ENCODE measurements around the gene ADARB2. TPM values are rescaled to one million over a fixed set of nuclear protein-coding genes. Genes with fewer than 3 reads are reported as not detected.

Gene ADARB2
- total and polyA plus RNA-seq, 2 experiments from 2014 or later, result 0.13 to 0.48 TPM

GRCh38 chr10:1602037-1602484 is 135.3 kb downstream of the ADARB2 start:
- H3K4me1 ChIP-seq (ENCODE audit: insufficient read depth), result peaks cover 9% of the 10 kb centered on the region
- H3K27me3 ChIP-seq, result no peaks in the 10 kb centered on the region
- no peak for DNase-seq (ENCODE audit: low spot score)
- no peak overlapping the region for H3K27ac ChIP-seq
- H3K9me2 ChIP-seq (replicated peaks; ENCODE audit: insufficient read depth), result no peaks in the 10 kb centered on the region
- H4K20me1 ChIP-seq (ENCODE audit: insufficient read depth, poor library complexity, severe bottlenecking), result no peaks in the 10 kb centered on the region
- H2AFZ ChIP-seq, result no peak overlapping the region
- no peak for TF ChIP-seq EZH2phosphoT487 (IDR thresholded peaks at IDR 0.05; ENCODE audit: low read depth, severe bottlenecking, unreplicated experiment)
- no peak for TF ChIP-seq EZH2 (IDR thresholded peaks at IDR 0.05; ENCODE audit: borderline replicate concordance)
- TF ChIP-seq, protein P1, sequence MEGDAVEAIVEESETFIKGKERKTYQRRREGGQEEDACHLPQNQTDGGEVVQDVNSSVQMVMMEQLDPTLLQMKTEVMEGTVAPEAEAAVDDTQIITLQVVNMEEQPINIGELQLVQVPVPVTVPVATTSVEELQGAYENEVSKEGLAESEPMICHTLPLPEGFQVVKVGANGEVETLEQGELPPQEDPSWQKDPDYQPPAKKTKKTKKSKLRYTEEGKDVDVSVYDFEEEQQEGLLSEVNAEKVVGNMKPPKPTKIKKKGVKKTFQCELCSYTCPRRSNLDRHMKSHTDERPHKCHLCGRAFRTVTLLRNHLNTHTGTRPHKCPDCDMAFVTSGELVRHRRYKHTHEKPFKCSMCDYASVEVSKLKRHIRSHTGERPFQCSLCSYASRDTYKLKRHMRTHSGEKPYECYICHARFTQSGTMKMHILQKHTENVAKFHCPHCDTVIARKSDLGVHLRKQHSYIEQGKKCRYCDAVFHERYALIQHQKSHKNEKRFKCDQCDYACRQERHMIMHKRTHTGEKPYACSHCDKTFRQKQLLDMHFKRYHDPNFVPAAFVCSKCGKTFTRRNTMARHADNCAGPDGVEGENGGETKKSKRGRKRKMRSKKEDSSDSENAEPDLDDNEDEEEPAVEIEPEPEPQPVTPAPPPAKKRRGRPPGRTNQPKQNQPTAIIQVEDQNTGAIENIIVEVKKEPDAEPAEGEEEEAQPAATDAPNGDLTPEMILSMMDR (IDR thresholded peaks at IDR 0.05; ENCODE audit: poor library complexity), result no peak
- H3K79me2 ChIP-seq, result no peaks in the 10 kb centered on the region
- H3K4me3 ChIP-seq, result no peak overlapping the region
- no peaks in the 10 kb centered on the region for H3K36me3 ChIP-seq (replicated peaks; ENCODE audit: insufficient read depth, low read depth)
- H3K9me3 ChIP-seq (ENCODE audit: low read depth), result no peaks in the 10 kb centered on the region
- H3K4me2 ChIP-seq, result no peak overlapping the region
- 86% methylated on average over 17 of the region's 17 CpGs for WGBS (ENCODE audit: low lambda C conversion rate, missing lambda C conversion rate)

DNA sequence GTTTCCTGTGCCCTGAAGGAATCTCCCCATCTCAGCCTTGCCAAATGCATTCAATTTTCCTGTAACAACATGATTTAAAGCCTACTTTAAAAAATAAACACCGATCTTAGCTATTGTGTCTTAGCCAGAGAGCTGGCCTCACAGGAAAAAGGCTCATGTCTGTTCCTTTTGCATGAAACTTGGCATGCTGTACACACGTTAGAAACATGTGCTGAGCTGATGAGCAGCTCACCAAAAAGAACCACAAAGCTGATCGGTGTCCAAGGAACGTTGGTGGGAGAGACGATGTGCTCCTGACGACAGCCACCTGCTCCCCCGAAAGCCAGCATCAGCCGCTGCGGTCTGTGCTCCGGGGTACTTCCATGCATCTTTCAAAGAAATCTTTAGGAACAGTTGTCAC is 135.9 kb downstream of the ADARB2 start:
- Histone ChIP-seq H3K27me3 (no peaks in the 10 kb centered on the region), H3K27ac (no peak overlapping the region), H3K9me3 (ENCODE audit: low read depth) (no peaks in the 10 kb centered on the region), H3K4me3 (no peak overlapping the region), H2AFZ (no peak overlapping the region), H3K4me1 (ENCODE audit: insufficient read depth) (peaks cover 9% of the 10 kb centered on the region), H3K79me2 (no peaks in the 10 kb centered on the region), H4K20me1 (ENCODE audit: insufficient read depth, poor library complexity, severe bottlenecking) (no peaks in the 10 kb centered on the region), H3K36me3 (replicated peaks; ENCODE audit: insufficient read depth, low read depth) (no peaks in the 10 kb centered on the region), H3K4me2 (no peak overlapping the region), H3K9me2 (replicated peaks; ENCODE audit: insufficient read depth) (no peaks in the 10 kb centered on the region)
- WGBS (ENCODE audit: low lambda C conversion rate, missing lambda C conversion rate), result 59% methylated on average over 10 of the region's 10 CpGs
- TF ChIP-seq EZH2phosphoT487 (IDR thresholded peaks at IDR 0.05; ENCODE audit: low read depth, severe bottlenecking, unreplicated experiment) (no peak), EZH2 (IDR thresholded peaks at IDR 0.05; ENCODE audit: borderline replicate concordance) (no peak)
- TF ChIP-seq, protein P1 (IDR thresholded peaks at IDR 0.05; ENCODE audit: poor library complexity), result no peak
- peak; percentile 23 for DNase-seq (ENCODE audit: low spot score)

DNA sequence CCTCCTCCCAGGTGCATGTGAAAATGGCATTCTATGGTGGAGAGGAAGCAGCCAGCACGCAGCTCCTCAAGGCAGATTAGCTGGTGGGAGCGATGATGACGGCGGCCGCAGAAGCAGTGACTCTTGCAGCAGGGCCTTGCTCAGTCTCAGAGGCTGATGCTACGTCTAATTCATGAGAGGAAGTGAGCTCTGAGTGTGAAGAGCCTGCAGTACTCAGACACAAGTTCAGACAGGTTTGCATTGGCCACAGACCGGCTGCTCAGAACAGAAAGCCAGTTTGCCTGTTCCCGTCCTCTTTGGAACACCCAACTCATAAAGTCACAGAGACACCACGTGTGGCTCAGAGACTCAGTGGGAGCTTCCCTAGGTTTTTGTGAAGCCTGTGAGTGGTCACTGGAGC is 136.5 kb downstream of the ADARB2 start:
- 84% methylated on average over 9 of the region's 9 CpGs for WGBS (ENCODE audit: low lambda C conversion rate, missing lambda C conversion rate)
- no peaks in the 10 kb centered on the region for H4K20me1 ChIP-seq (ENCODE audit: insufficient read depth, poor library complexity, severe bottlenecking)
- DNase-seq (ENCODE audit: low spot score), result no peak

More for the DNA sequence above, 136.5 kb downstream of the ADARB2 start:
- TF ChIP-seq EZH2phosphoT487 (IDR thresholded peaks at IDR 0.05; ENCODE audit: low read depth, severe bottlenecking, unreplicated experiment) (no peak), EZH2 (IDR thresholded peaks at IDR 0.05; ENCODE audit: borderline replicate concordance) (no peak)
- TF ChIP-seq, protein P1 (IDR thresholded peaks at IDR 0.05; ENCODE audit: poor library complexity), result no peak
- no peaks in the 10 kb centered on the region for H3K27me3 ChIP-seq
- H3K27ac ChIP-seq, result peak overlapping the region; percentile 62
- H3K4me3 ChIP-seq, result no peak overlapping the region
- no peaks in the 10 kb centered on the region for H3K9me3 ChIP-seq (ENCODE audit: low read depth)
- H3K4me2 ChIP-seq, result no peak overlapping the region
- no peaks in the 10 kb centered on the region for H3K79me2 ChIP-seq
- no peaks in the 10 kb centered on the region for H3K36me3 ChIP-seq (replicated peaks; ENCODE audit: insufficient read depth, low read depth)
- no peaks in the 10 kb centered on the region for H3K9me2 ChIP-seq (replicated peaks; ENCODE audit: insufficient read depth)
- peaks cover 9% of the 10 kb centered on the region for H3K4me1 ChIP-seq (ENCODE audit: insufficient read depth)
- H2AFZ ChIP-seq, result no peak overlapping the region

All from hepatocyte (in vitro differentiated cells).